NCI-H2171 (cell line): Measurements from ENCODE around the gene SLC6A15.

Source experiments
- DNase-seq: peaks from one replicate; lab custom pipeline; 2025; lab: John Stamatoyannopoulos, UW

The SLC6A15 gene

GRCh38 chr12:84874825-84875139 lies 37.8 kb downstream of the SLC6A15 start:
- DNase-seq = no peak

- peak; percentile 38 for DNase-seq
These were observed 38.3 kb downstream of the SLC6A15 start for GRCh38 chr12:84874125-84874824.

- no peak for DNase-seq
These were observed 50.4 kb downstream of the SLC6A15 start for GRCh38 chr12:84862186-84862585.

GRCh38 chr12:84860718-84861117 lies 51.9 kb downstream of the SLC6A15 start:
- no peak for DNase-seq

- no peak for DNase-seq
These were observed 53.8 kb downstream of the SLC6A15 start for GRCh38 chr12:84858796-84859195.

- no peak for DNase-seq
These were observed 54.9 kb downstream of the SLC6A15 start for GRCh38 chr12:84857525-84858208.

- DNase-seq = no peak
These were observed 56.3 kb downstream of the SLC6A15 start for GRCh38 chr12:84856156-84856900.

GRCh38 chr12:84843593-84844144 lies 68.9 kb downstream of the SLC6A15 start:
- DNase-seq = no peak

- DNase-seq = peak; percentile 65
These were observed 70.1 kb downstream of the SLC6A15 start for GRCh38 chr12:84842406-84843013.

- no peak for DNase-seq
These were observed 71.0 kb downstream of the SLC6A15 start for GRCh38 chr12:84841591-84841990.

GRCh38 chr12:84840356-84840755 lies 72.2 kb downstream of the SLC6A15 start:
- no peak for DNase-seq

- no peak for DNase-seq
These were observed 85.7 kb downstream of the SLC6A15 start for GRCh38 chr12:84826925-84827324.

GRCh38 chr12:84825149-84825548 lies 87.5 kb downstream of the SLC6A15 start:
- no peak for DNase-seq

GRCh38 chr12:84822525-84822924 lies 90.1 kb downstream of the SLC6A15 start:
- no peak for DNase-seq

GRCh38 chr12:84816916-84817695 lies 95.5 kb downstream of the SLC6A15 start:
- no peak for DNase-seq

GRCh38 chr12:84814664-84815245 lies 97.8 kb downstream of the SLC6A15 start:
- no peak for DNase-seq

GRCh38 chr12:84813780-84814663 lies 98.6 kb downstream of the SLC6A15 start:
- DNase-seq = no peak

- no peak for DNase-seq
These were observed 101.3 kb downstream of the SLC6A15 start for GRCh38 chr12:84811291-84811690.

GRCh38 chr12:84810611-84811010 lies 102.0 kb downstream of the SLC6A15 start:
- no peak for DNase-seq
